Effector memory CD8-positive, alpha-beta T cell (primary cell): ENCODE results near the gene KLRG1.

ENCODE experiments used
- ATAC-seq: fragments of 150-1000 bp; cut with Tn5 transposase; replicated peaks from 2 replicates; pipeline ENCODE4 v1.10.0; 2021; ENCODE audit warnings: mild to moderate bottlenecking, moderate library complexity
- DNase-seq, 3 experiments: peaks; one replicate each; pipeline ENCODE4 v3.0.0; 2021
- H3K27ac Mint-ChIP-seq, 2 donors: one replicate each; pipeline ENCODE4 v1.8.0; 2022; ENCODE audit warnings: mild to moderate bottlenecking in 2 of 2, mixed read lengths in 2 of 2, moderate library complexity in 2 of 2
- H3K27me3 Mint-ChIP-seq, 2 donors: one replicate each; pipeline ENCODE4 v1.8.0; 2022; ENCODE audit warnings: mixed read lengths in 2 of 2
- H3K36me3 Mint-ChIP-seq: one replicate; pipeline ENCODE4 v1.8.0; 2022; ENCODE audit warnings: mild to moderate bottlenecking, moderate library complexity, mixed read lengths; ENCODE audit not compliant: insufficient read depth
- H3K4me1 Mint-ChIP-seq, 2 donors: one replicate each; pipeline ENCODE4 v1.8.0; 2022; ENCODE audit warnings: low read depth in 2 of 2, mixed read lengths in 2 of 2
- H3K4me3 Mint-ChIP-seq, 2 donors: one replicate each; pipeline ENCODE4 v1.8.0; 2022; ENCODE audit warnings: mild to moderate bottlenecking in 2 of 2, mixed read lengths in 2 of 2, moderate library complexity in 2 of 2
- H3K9me3 Mint-ChIP-seq, 2 donors: one replicate each; pipeline ENCODE4 v1.8.0; 2022; ENCODE audit warnings: mixed read lengths in 2 of 2

The KLRG1 gene

GRCh38 chr12:9036227-9036626, 46.9 kb downstream of the KLRG1 start:
- Mint-ChIP-seq H3K4me3 (no peak overlapping the region), H3K27ac (peak overlapping the region in 1 of 2 donors; percentile 55), H3K4me1 (peaks cover 38 to 60% of the 10 kb centered on the region in 2 donors), H3K27me3 (no peaks in the 10 kb centered on the region), H3K9me3 (no peaks in the 10 kb centered on the region), H3K36me3 (peaks cover 6% of the 10 kb centered on the region)
- DNase-seq (no peak), ATAC-seq (no peak)

GRCh38 chr12:9037431-9037830, 48.1 kb downstream of the KLRG1 start:
- no peaks in the 10 kb centered on the region for H3K9me3 Mint-ChIP-seq
- peaks cover 38 to 64% of the 10 kb centered on the region in 2 donors for H3K4me1 Mint-ChIP-seq
- H3K27ac Mint-ChIP-seq = peak overlapping the region in 1 of 2 donors; percentile 78
- no peak for DNase-seq
- peaks cover 6% of the 10 kb centered on the region for H3K36me3 Mint-ChIP-seq
- no peaks in the 10 kb centered on the region for H3K27me3 Mint-ChIP-seq
- no peak for ATAC-seq
- H3K4me3 Mint-ChIP-seq = no peak overlapping the region

GRCh38 chr12:9039397-9039977, 50.1 kb downstream of the KLRG1 start:
- Mint-ChIP-seq H3K4me3 (peak overlapping the region in 1 of 2 donors; percentile 52), H3K9me3 (no peaks in the 10 kb centered on the region)

GRCh38 chr12:9040484-9041186, 51.3 kb downstream of the KLRG1 start:
- Mint-ChIP-seq H3K4me3 (no peak overlapping the region), H3K4me1 (peaks cover 32 to 62% of the 10 kb centered on the region in 2 donors), H3K27me3 (no peaks in the 10 kb centered on the region), H3K36me3 (peaks cover 23% of the 10 kb centered on the region), H3K27ac (peak overlapping the region in 1 of 2 donors; percentile 78), H3K9me3 (no peaks in the 10 kb centered on the region)
- ATAC-seq (no peak), DNase-seq (no peak)

More at GRCh38 chr12:9039397-9039977, 50.1 kb downstream of the KLRG1 start:
- DNase-seq (peak; percentile 19 to 23 (median 22)), ATAC-seq (peak; percentile 88)
- H3K36me3 Mint-ChIP-seq = peaks cover 16% of the 10 kb centered on the region
- H3K27ac Mint-ChIP-seq = peak overlapping the region; percentile 75 to 78
- peaks cover 33 to 59% of the 10 kb centered on the region in 2 donors for H3K4me1 Mint-ChIP-seq
- no peaks in the 10 kb centered on the region for H3K27me3 Mint-ChIP-seq

- Mint-ChIP-seq H3K4me3 (no peak overlapping the region), H3K36me3 (peaks cover 23% of the 10 kb centered on the region), H3K9me3 (no peaks in the 10 kb centered on the region), H3K4me1 (peaks cover 35 to 62% of the 10 kb centered on the region in 2 donors), H3K27me3 (no peaks in the 10 kb centered on the region), H3K27ac (no peak overlapping the region)
- DNase-seq (no peak), ATAC-seq (no peak)
Observed at GRCh38 chr12:9041321-9041720, 52.0 kb downstream of the KLRG1 start.

- DNase-seq = no peak
- Mint-ChIP-seq H3K4me1 (peaks cover 25 to 51% of the 10 kb centered on the region in 2 donors), H3K9me3 (no peaks in the 10 kb centered on the region), H3K36me3 (peaks cover 30% of the 10 kb centered on the region), H3K27me3 (no peaks in the 10 kb centered on the region), H3K27ac (peak overlapping the region; percentile 46 to 56), H3K4me3 (no peak overlapping the region)
- ATAC-seq = no peak
Observed at GRCh38 chr12:9043766-9044165, 54.4 kb downstream of the KLRG1 start.

GRCh38 chr12:9047105-9047504, 57.8 kb downstream of the KLRG1 start:
- Mint-ChIP-seq H3K27ac (peak overlapping the region; percentile 28 to 74), H3K27me3 (no peaks in the 10 kb centered on the region), H3K4me1 (peaks cover 27 to 37% of the 10 kb centered on the region in 2 donors), H3K4me3 (no peak overlapping the region), H3K9me3 (no peaks in the 10 kb centered on the region), H3K36me3 (peaks cover 45% of the 10 kb centered on the region)
- no peak for ATAC-seq
- no peak for DNase-seq

GRCh38 chr12:9048930-9049329, 59.6 kb downstream of the KLRG1 start:
- Mint-ChIP-seq H3K27ac (peak overlapping the region; percentile 46 to 60), H3K27me3 (no peaks in the 10 kb centered on the region), H3K36me3 (peaks cover 46% of the 10 kb centered on the region), H3K4me1 (peaks cover 26 to 28% of the 10 kb centered on the region in 2 donors), H3K4me3 (no peak overlapping the region), H3K9me3 (no peaks in the 10 kb centered on the region)
- DNase-seq (no peak), ATAC-seq (no peak)

- Mint-ChIP-seq H3K27me3 (no peaks in the 10 kb centered on the region), H3K4me3 (peak overlapping the region in 1 of 2 donors; percentile 61), H3K4me1 (peaks cover 24 to 28% of the 10 kb centered on the region in 2 donors), H3K36me3 (peaks cover 41% of the 10 kb centered on the region), H3K27ac (peak overlapping the region; percentile 46 to 64), H3K9me3 (no peaks in the 10 kb centered on the region)
- DNase-seq (peak; percentile 35 to 42 (median 36)), ATAC-seq (peak; percentile 80)
Observed at GRCh38 chr12:9049520-9050133, 60.3 kb downstream of the KLRG1 start.

GRCh38 chr12:9050521-9051157, 61.3 kb downstream of the KLRG1 start:
- Mint-ChIP-seq H3K27me3 (no peaks in the 10 kb centered on the region), H3K4me3 (peak overlapping the region in 1 of 2 donors; percentile 14), H3K36me3 (peaks cover 42% of the 10 kb centered on the region), H3K9me3 (no peaks in the 10 kb centered on the region), H3K27ac (peak overlapping the region in 1 of 2 donors; percentile 74), H3K4me1 (peaks cover 25 to 28% of the 10 kb centered on the region in 2 donors)
- ATAC-seq (no peak), DNase-seq (no peak)

GRCh38 chr12:9051158-9051550, 61.8 kb downstream of the KLRG1 start:
- DNase-seq (no peak), ATAC-seq (no peak)
- H3K4me3 Mint-ChIP-seq = no peak overlapping the region
- H3K27ac Mint-ChIP-seq = peak overlapping the region in 1 of 2 donors; percentile 74
- peaks cover 24 to 28% of the 10 kb centered on the region in 2 donors for H3K4me1 Mint-ChIP-seq
- no peaks in the 10 kb centered on the region for H3K9me3 Mint-ChIP-seq
- peaks cover 47% of the 10 kb centered on the region for H3K36me3 Mint-ChIP-seq
- no peaks in the 10 kb centered on the region for H3K27me3 Mint-ChIP-seq

GRCh38 chr12:9052610-9053009, 63.3 kb downstream of the KLRG1 start:
- H3K36me3 Mint-ChIP-seq = peaks cover 48% of the 10 kb centered on the region
- H3K4me3 Mint-ChIP-seq = no peak overlapping the region
- H3K4me1 Mint-ChIP-seq = peaks cover 21 to 29% of the 10 kb centered on the region in 2 donors
- peak overlapping the region in 1 of 2 donors; percentile 72 for H3K27ac Mint-ChIP-seq
- H3K9me3 Mint-ChIP-seq = no peaks in the 10 kb centered on the region
- no peak for DNase-seq
- no peak for ATAC-seq
- H3K27me3 Mint-ChIP-seq = no peaks in the 10 kb centered on the region
